ENCODE results near the gene PSMG2. TPM values are rescaled to one million over a fixed set of nuclear protein-coding genes. Genes with fewer than 3 reads are reported as not detected.

PSMG2 gene
- total RNA-seq, 2 donors from 2014 or later = 56.7 to 69.9 TPM

Other genes with a start within 250 kb of the PSMG2 start
- gene SPIRE1, start 44.9 kb upstream of the PSMG2 start, total RNA-seq = 10 to 100 TPM in 1 of 2 donors, 1 to 10 TPM in 1; 5.0 to 13.3 TPM
- 1 to 10 TPM; 4.9 to 5.3 TPM for gene CEP76, start 319 bp upstream of the PSMG2 start, total RNA-seq
- 10 to 100 TPM; 34.0 to 35.4 TPM for gene PTPN2, start 181.2 kb downstream of the PSMG2 start, total RNA-seq
- gene SEH1L, start 245.0 kb downstream of the PSMG2 start, total RNA-seq = 10 to 100 TPM; 31.3 to 44.1 TPM